ENCODE measurements around the gene RTP5.
"Not testable (repeated sequence)": the region's sequence is repeated elsewhere in the genome, so short reads cannot be mapped to it uniquely, and the experiment has no call there.

GRCh38 chr2:241907831-241908230 lies 38.3 kb downstream of the RTP5 start:
- TF ChIP-seq POLR2A (IDR thresholded peaks at IDR 0.05; ENCODE audit: extremely low read depth, insufficient read length); CTCF (IDR thresholded peaks at IDR 0.05; ENCODE audit: low read depth, low read length); MAX (IDR thresholded peaks at IDR 0.05; ENCODE audit: low read depth, low read length): not testable (repeated sequence)

All from NB4 (cell line).